GM21423 (cell line): ENCODE measurements around the gene TCOF1.

ENCODE experiments used
- ATAC-seq: cut with Tn5 transposase; IDR thresholded peaks from one replicate; pipeline ENCODE4 v1.9.1; 2021; ENCODE audit warnings: mild to moderate bottlenecking, moderate library complexity; ENCODE audit not compliant: unreplicated experiment

Gene TCOF1

GRCh38 chr5:150323819-150324218 is 33.7 kb upstream of the TCOF1 start:
- ATAC-seq: no peak

GRCh38 chr5:150325426-150325825 is 32.1 kb upstream of the TCOF1 start:
- ATAC-seq: no peak

GRCh38 chr5:150326707-150327106 is 30.8 kb upstream of the TCOF1 start:
- no peak for ATAC-seq

GRCh38 chr5:150327139-150327538 is 30.4 kb upstream of the TCOF1 start:
- no peak for ATAC-seq

GRCh38 chr5:150328515-150328914 is 29.0 kb upstream of the TCOF1 start:
- ATAC-seq: no peak

- ATAC-seq: no peak
Measured at GRCh38 chr5:150329038-150329437, 28.5 kb upstream of the TCOF1 start.

- no peak for ATAC-seq
Measured at GRCh38 chr5:150329881-150330876, 27.3 kb upstream of the TCOF1 start.

- no peak for ATAC-seq
Measured at GRCh38 chr5:150333400-150333799, 24.1 kb upstream of the TCOF1 start.

- no peak for ATAC-seq
Measured at GRCh38 chr5:150335778-150336177, 21.7 kb upstream of the TCOF1 start.

- no peak for ATAC-seq
Measured at GRCh38 chr5:150338546-150338945, 19.0 kb upstream of the TCOF1 start.

GRCh38 chr5:150339165-150339564 is 18.3 kb upstream of the TCOF1 start:
- ATAC-seq: no peak

- no peak for ATAC-seq
Measured at GRCh38 chr5:150339841-150340240, 17.7 kb upstream of the TCOF1 start.

- ATAC-seq: no peak
Measured at GRCh38 chr5:150340614-150341255, 16.8 kb upstream of the TCOF1 start.

- ATAC-seq: no peak
Measured at GRCh38 chr5:150341331-150341730, 16.2 kb upstream of the TCOF1 start.

- no peak for ATAC-seq
Measured at GRCh38 chr5:150341989-150342388, 15.5 kb upstream of the TCOF1 start.

- ATAC-seq: no peak
Measured at GRCh38 chr5:150342583-150342982, 14.9 kb upstream of the TCOF1 start.

GRCh38 chr5:150343994-150344631 is 13.4 kb upstream of the TCOF1 start:
- no peak for ATAC-seq

- no peak for ATAC-seq
Measured at GRCh38 chr5:150345716-150346115, 11.8 kb upstream of the TCOF1 start.

GRCh38 chr5:150346592-150346991 is 10.9 kb upstream of the TCOF1 start:
- no peak for ATAC-seq

- ATAC-seq: no peak
Measured at GRCh38 chr5:150347003-150347402, 10.5 kb upstream of the TCOF1 start.

GRCh38 chr5:150347451-150347850 is 10.0 kb upstream of the TCOF1 start:
- ATAC-seq: no peak
